ENCODE data around the gene CFAP20.

DNA sequence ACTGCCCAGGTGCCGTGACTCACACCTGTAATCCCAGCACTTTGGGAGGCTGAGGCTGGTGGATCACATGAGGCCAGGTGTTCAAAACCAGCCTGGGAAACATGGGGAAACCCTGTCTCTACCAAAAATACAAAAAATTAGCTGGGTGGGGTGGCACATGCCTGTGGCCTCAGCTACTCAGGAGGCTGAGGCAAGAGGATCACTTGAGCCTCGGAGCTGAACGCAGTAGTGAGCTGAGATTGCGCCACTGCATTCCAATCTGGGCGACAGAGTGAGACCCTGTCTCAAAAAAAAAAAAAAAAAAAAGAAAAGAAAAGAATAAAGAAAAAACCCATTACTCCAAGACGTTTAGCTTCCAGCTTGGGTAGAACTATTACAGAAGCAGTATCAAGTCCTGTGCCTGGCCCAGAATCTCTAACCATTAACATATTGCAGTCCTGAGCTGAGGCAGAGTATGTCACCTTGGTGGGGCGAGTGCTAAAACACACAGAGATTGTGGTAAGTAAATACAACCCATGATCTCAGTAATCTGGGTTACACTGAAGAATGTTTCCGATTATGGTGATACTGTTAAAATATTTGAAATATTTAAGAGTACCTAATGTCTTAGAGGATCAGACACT lies 23.2 kb upstream of the CFAP20 start:
- TF ChIP-seq, protein P1, sequence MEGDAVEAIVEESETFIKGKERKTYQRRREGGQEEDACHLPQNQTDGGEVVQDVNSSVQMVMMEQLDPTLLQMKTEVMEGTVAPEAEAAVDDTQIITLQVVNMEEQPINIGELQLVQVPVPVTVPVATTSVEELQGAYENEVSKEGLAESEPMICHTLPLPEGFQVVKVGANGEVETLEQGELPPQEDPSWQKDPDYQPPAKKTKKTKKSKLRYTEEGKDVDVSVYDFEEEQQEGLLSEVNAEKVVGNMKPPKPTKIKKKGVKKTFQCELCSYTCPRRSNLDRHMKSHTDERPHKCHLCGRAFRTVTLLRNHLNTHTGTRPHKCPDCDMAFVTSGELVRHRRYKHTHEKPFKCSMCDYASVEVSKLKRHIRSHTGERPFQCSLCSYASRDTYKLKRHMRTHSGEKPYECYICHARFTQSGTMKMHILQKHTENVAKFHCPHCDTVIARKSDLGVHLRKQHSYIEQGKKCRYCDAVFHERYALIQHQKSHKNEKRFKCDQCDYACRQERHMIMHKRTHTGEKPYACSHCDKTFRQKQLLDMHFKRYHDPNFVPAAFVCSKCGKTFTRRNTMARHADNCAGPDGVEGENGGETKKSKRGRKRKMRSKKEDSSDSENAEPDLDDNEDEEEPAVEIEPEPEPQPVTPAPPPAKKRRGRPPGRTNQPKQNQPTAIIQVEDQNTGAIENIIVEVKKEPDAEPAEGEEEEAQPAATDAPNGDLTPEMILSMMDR (IDR thresholded peaks at IDR 0.05; ENCODE audit: insufficient read depth, low read length, poor library complexity, severe bottlenecking), result no peak
- TF ChIP-seq EZH2phosphoT487 (conservative IDR thresholded peaks at IDR 0.05; ENCODE audit: low read length), result no peak

Data from SU-DHL-6 (cell line).